HepG2 (cell line): ENCODE data around the gene LYRM4. TPM values are rescaled to one million over a fixed set of nuclear protein-coding genes. Genes with fewer than 3 reads are reported as not detected.

ENCODE experiments used
- ATF6 ChIP-seq: sonication (generic); formaldehyde crosslinking; conservative IDR thresholded peaks from 2 replicates; pipeline ENCODE4 v1.4.0; 2020; ENCODE audit warnings: missing genetic modification reagents
- ATF7-NPFF ChIP-seq: sonication (generic); formaldehyde crosslinking; IDR thresholded peaks from 2 replicates; pipeline ENCODE4 v1.8.1; 2023; ENCODE audit warnings: mild to moderate bottlenecking, low read depth, missing genetic modification reagents, moderate library complexity
- BRF2 ChIP-seq: sonication (generic); formaldehyde crosslinking; IDR thresholded peaks from 2 replicates; pipeline ENCODE4 v1.8.1; 2022; ENCODE audit warnings: mild to moderate bottlenecking, missing genetic modification reagents
- HBP1 ChIP-seq: IDR thresholded peaks from 2 replicates; pipeline ENCODE4 v1.6.1; 2016; ENCODE audit warnings: low read depth, control low read depth
- HNF4A ChIP-seq: sonication (generic); formaldehyde crosslinking; IDR thresholded peaks from 2 replicates; pipeline ENCODE4 v1.4.0; 2020; ENCODE audit warnings: missing genetic modification reagents
- HOXA9 ChIP-seq: sonication (generic); formaldehyde crosslinking; IDR thresholded peaks from 2 replicates; pipeline ENCODE4 v1.8.1; 2022; ENCODE audit warnings: missing genetic modification reagents, mild to moderate bottlenecking, moderate library complexity, borderline replicate concordance
- NR2C2 ChIP-seq: sonication (generic); formaldehyde crosslinking; IDR thresholded peaks from 2 replicates; pipeline ENCODE4 v1.4.0; 2020; ENCODE audit warnings: missing genetic modification reagents, mild to moderate bottlenecking, moderate library complexity, borderline replicate concordance
- RCOR2 ChIP-seq: IDR thresholded peaks from 2 replicates; pipeline ENCODE4 v1.6.1; 2016; ENCODE audit warnings: missing biosample characterization, missing genetic modification reagents
- SOX5 ChIP-seq: IDR thresholded peaks from 2 replicates; pipeline ENCODE4 v1.6.1; 2016; ENCODE audit warnings: borderline replicate concordance
- SP4 ChIP-seq: sonication (generic); formaldehyde crosslinking; IDR thresholded peaks from 2 replicates; pipeline ENCODE4 v1.8.1; 2023; ENCODE audit warnings: mild to moderate bottlenecking, missing genetic modification reagents
- ZBTB3 ChIP-seq: sonication (generic); formaldehyde crosslinking; IDR thresholded peaks from 2 replicates; pipeline ENCODE4 v1.4.0; 2020; ENCODE audit warnings: low read depth, mild to moderate bottlenecking, moderate library complexity, missing genetic modification reagents, borderline replicate concordance
- ZNF205 ChIP-seq: IDR thresholded peaks from 2 replicates; pipeline ENCODE4 v1.6.1; 2018; ENCODE audit warnings: missing biosample characterization, missing genetic modification reagents
- ZNF460 ChIP-seq: sonication (generic); formaldehyde crosslinking; IDR thresholded peaks from 2 replicates; pipeline ENCODE4 v1.5.1; 2020; ENCODE audit warnings: missing genetic modification reagents, mild to moderate bottlenecking, borderline replicate concordance
- ZNF496 ChIP-seq: sonication (generic); formaldehyde crosslinking; IDR thresholded peaks from 2 replicates; pipeline ENCODE4 v1.8.1; 2023; ENCODE audit warnings: mild to moderate bottlenecking, moderate library complexity, missing genetic modification reagents; ENCODE audit not compliant: insufficient replicate concordance
- ZNF563 ChIP-seq: sonication (generic); formaldehyde crosslinking; IDR thresholded peaks from 2 replicates; pipeline ENCODE4 v1.8.0; 2022; ENCODE audit warnings: mild to moderate bottlenecking, moderate library complexity, missing genetic modification reagents
- polyA plus RNA-seq, 8 experiments: library from polyadenylated mRNA; depleted of rRNA in 3 of 8; stranded (reverse) in 7 of 8; unstranded in 1 of 8; fragments of >200 nt; fragmentation: Illumina TruSeq in 4 of 8; extraction: Trizol in 4 of 8; gene quantifications; 2 replicates each; pipeline versions ENCODE4 v1.2.1 to v1.2.3, GENCODE V29; 2011 to 2016; ENCODE audit warnings: low read depth in 4 of 8, missing spikeins in 1 of 8, mixed read lengths in 1 of 8; ENCODE audit not compliant: insufficient read depth in 1 of 8
- total RNA-seq, 5 experiments: library from RNA; depleted of rRNA; stranded (reverse); fragments of >200 nt; fragmentation: Illumina TruSeq; extraction: Trizol; gene quantifications; 2 replicates each; pipeline ENCODE4 v1.2.3, GENCODE V29; 2016; ENCODE audit warnings: low read depth in 1 of 5
- TF ChIP-seq, protein P1 (sequence below): sonication (generic); formaldehyde crosslinking; IDR thresholded peaks from 2 replicates; pipeline ENCODE4 v1.4.0; 2020; ENCODE audit warnings: mild to moderate bottlenecking, missing genetic modification reagents
- TF ChIP-seq, protein P2 (sequence below), 2 experiments: sonication (generic) in 1 of 2; formaldehyde crosslinking in 1 of 2; IDR thresholded peaks; 2 replicates each; pipeline versions ENCODE4 v1.5.1 to v1.6.1; 2011 to 2020; ENCODE audit warnings: borderline replicate concordance in 1 of 2, low read depth in 1 of 2, low read length in 1 of 2, mild to moderate bottlenecking in 1 of 2, missing genetic modification reagents in 1 of 2, moderate library complexity in 1 of 2

The LYRM4 gene
- total and polyA plus RNA-seq, 2 of the 13 experiments (the other 11 are each of a cell fraction or from before 2014, with no cell fraction given), result 64.6 to 67.5 TPM

- TF ChIP-seq, protein P1, sequence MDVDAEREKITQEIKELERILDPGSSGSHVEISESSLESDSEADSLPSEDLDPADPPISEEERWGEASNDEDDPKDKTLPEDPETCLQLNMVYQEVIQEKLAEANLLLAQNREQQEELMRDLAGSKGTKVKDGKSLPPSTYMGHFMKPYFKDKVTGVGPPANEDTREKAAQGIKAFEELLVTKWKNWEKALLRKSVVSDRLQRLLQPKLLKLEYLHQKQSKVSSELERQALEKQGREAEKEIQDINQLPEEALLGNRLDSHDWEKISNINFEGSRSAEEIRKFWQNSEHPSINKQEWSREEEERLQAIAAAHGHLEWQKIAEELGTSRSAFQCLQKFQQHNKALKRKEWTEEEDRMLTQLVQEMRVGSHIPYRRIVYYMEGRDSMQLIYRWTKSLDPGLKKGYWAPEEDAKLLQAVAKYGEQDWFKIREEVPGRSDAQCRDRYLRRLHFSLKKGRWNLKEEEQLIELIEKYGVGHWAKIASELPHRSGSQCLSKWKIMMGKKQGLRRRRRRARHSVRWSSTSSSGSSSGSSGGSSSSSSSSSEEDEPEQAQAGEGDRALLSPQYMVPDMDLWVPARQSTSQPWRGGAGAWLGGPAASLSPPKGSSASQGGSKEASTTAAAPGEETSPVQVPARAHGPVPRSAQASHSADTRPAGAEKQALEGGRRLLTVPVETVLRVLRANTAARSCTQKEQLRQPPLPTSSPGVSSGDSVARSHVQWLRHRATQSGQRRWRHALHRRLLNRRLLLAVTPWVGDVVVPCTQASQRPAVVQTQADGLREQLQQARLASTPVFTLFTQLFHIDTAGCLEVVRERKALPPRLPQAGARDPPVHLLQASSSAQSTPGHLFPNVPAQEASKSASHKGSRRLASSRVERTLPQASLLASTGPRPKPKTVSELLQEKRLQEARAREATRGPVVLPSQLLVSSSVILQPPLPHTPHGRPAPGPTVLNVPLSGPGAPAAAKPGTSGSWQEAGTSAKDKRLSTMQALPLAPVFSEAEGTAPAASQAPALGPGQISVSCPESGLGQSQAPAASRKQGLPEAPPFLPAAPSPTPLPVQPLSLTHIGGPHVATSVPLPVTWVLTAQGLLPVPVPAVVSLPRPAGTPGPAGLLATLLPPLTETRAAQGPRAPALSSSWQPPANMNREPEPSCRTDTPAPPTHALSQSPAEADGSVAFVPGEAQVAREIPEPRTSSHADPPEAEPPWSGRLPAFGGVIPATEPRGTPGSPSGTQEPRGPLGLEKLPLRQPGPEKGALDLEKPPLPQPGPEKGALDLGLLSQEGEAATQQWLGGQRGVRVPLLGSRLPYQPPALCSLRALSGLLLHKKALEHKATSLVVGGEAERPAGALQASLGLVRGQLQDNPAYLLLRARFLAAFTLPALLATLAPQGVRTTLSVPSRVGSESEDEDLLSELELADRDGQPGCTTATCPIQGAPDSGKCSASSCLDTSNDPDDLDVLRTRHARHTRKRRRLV (CRISPR knock-in tag), result no peak
- no peak for TF ChIP-seq ZNF205 (CRISPR knock-in tag)
- no peak for TF ChIP-seq SP4
- no peak for TF ChIP-seq ATF7-NPFF
- no peak for TF ChIP-seq HOXA9 (CRISPR knock-in tag)
- no peak for TF ChIP-seq ZNF460 (CRISPR knock-in tag)
- no peak for TF ChIP-seq ZNF496 (CRISPR knock-in tag)
- no peak for TF ChIP-seq ATF6 (CRISPR knock-in tag)
- no peak for TF ChIP-seq NR2C2 (CRISPR knock-in tag)
- peak; percentile 59 for TF ChIP-seq HNF4A (CRISPR knock-in tag)
- TF ChIP-seq RCOR2 (CRISPR knock-in tag), result 0 out of 2 replicates have a peak, but pooled peaks have one; percentile 49
- TF ChIP-seq BRF2, result no peak
- TF ChIP-seq HBP1 (CRISPR knock-in tag), result no peak
- TF ChIP-seq, protein P2, sequence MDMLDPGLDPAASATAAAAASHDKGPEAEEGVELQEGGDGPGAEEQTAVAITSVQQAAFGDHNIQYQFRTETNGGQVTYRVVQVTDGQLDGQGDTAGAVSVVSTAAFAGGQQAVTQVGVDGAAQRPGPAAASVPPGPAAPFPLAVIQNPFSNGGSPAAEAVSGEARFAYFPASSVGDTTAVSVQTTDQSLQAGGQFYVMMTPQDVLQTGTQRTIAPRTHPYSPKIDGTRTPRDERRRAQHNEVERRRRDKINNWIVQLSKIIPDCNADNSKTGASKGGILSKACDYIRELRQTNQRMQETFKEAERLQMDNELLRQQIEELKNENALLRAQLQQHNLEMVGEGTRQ (IDR thresholded peaks at IDR 0.05; ENCODE audit: low read depth, low read length), result no peak
- TF ChIP-seq, protein P2 (CRISPR knock-in tag; IDR thresholded peaks at IDR 0.05; ENCODE audit: borderline replicate concordance), result no peak
- no peak for TF ChIP-seq ZNF563 (CRISPR knock-in tag)
- peak; percentile 54; the same call in 1 of the 2 replicates for TF ChIP-seq SOX5 (CRISPR knock-in tag)
- no peak for TF ChIP-seq ZBTB3 (CRISPR knock-in tag)
Measured at GRCh38 chr6:5088780-5089179, 172.0 kb downstream of the LYRM4 start (continued).
